ENCODE results near the gene ESPNL. TPM values are rescaled to one million over a fixed set of nuclear protein-coding genes. Genes with fewer than 3 reads are reported as not detected.

Gene ESPNL
- total and polyA plus RNA-seq, 2 of the 4 experiments (the other 2 are of a cell fraction), result 2.0 TPM

- Histone ChIP-seq H4K5ac (ENCODE audit: low read depth, low read length) (no peak overlapping the region), H2BK15ac (ENCODE audit: low read depth, low read length) (no peak overlapping the region), H3K79me1 (ENCODE audit: low read depth in 1 of 2, low read length in 2 of 2) (no peaks in the 10 kb centered on the region), H2BK120ac (ENCODE audit: low read depth, low read length) (no peak overlapping the region), H4K8ac (ENCODE audit: low read depth in 2 of 2, low read length in 2 of 2) (no peak overlapping the region), H2BK20ac (ENCODE audit: low read depth, low read length) (no peak overlapping the region), H4K91ac (ENCODE audit: insufficient read depth, low read depth, low read length) (no peak overlapping the region), H3K36me3 (ENCODE audit: control insufficient read depth, insufficient read depth, low read length) (peaks cover 32% of the 10 kb centered on the region), H2AK9ac (replicated peaks; ENCODE audit: low read depth, low read length, poor library complexity) (no peak overlapping the region), H2AK5ac (ENCODE audit: low read depth, low read length) (no peak overlapping the region), H3K9ac (ENCODE audit: low read depth, low read length) (no peak overlapping the region), H3K27ac (ENCODE audit: insufficient read depth, low read length) (no peak overlapping the region), H3K18ac (ENCODE audit: low read depth, low read length) (no peak overlapping the region), H3K23ac (ENCODE audit: low read depth, low read length) (no peak overlapping the region), H2BK5ac (ENCODE audit: low read depth, low read length, poor library complexity, severe bottlenecking) (no peak overlapping the region), H3K4me2 (ENCODE audit: low read depth, low read length) (no peak overlapping the region), H3K9me1 (ENCODE audit: insufficient read depth, low read length) (peaks cover 3% of the 10 kb centered on the region), H3K56ac (ENCODE audit: extremely low read depth, insufficient read depth, low read length) (no peak overlapping the region), H4K20me1 (ENCODE audit: insufficient read depth, low read length) (no peaks in the 10 kb centered on the region; the same call in 1 of the 2 replicates), H3K4me3 (ENCODE audit: insufficient read depth, low read depth, low read length) (no peak overlapping the region), H3K4me1 (ENCODE audit: control insufficient read depth, insufficient read depth, low read length) (no peaks in the 10 kb centered on the region), H3K9me3 (ENCODE audit: control insufficient read depth, insufficient read depth, low read length) (peaks cover 3% of the 10 kb centered on the region; the same call in 1 of the 2 replicates), H3K4ac (ENCODE audit: low read depth, low read length) (no peak overlapping the region), H2AFZ (replicated peaks; ENCODE audit: low read length, poor library complexity) (no peak overlapping the region), H3K27me3 (ENCODE audit: control insufficient read depth, insufficient read depth, low read length) (no peaks in the 10 kb centered on the region), H3K14ac (replicated peaks; ENCODE audit: low read depth, low read length) (no peak overlapping the region)
- TF ChIP-seq, protein P1, sequence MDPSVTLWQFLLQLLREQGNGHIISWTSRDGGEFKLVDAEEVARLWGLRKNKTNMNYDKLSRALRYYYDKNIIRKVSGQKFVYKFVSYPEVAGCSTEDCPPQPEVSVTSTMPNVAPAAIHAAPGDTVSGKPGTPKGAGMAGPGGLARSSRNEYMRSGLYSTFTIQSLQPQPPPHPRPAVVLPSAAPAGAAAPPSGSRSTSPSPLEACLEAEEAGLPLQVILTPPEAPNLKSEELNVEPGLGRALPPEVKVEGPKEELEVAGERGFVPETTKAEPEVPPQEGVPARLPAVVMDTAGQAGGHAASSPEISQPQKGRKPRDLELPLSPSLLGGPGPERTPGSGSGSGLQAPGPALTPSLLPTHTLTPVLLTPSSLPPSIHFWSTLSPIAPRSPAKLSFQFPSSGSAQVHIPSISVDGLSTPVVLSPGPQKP (IDR thresholded peaks at IDR 0.05; ENCODE audit: borderline replicate concordance, low read depth, low read length), result no peak
- no peak for TF ChIP-seq CHD1 (IDR thresholded peaks at IDR 0.05; ENCODE audit: low read depth, low read length)
- TF ChIP-seq POLR2A (IDR thresholded peaks at IDR 0.05; ENCODE audit: low read depth, low read length), result no peak
- TF ChIP-seq RAD21 (IDR thresholded peaks at IDR 0.05; ENCODE audit: low read length), result no peak
- no peak for TF ChIP-seq CEBPB (IDR thresholded peaks at IDR 0.05; ENCODE audit: low read depth, low read length)
- TF ChIP-seq MAZ (IDR thresholded peaks at IDR 0.05; ENCODE audit: borderline replicate concordance, low read depth, low read length), result no peak
- TF ChIP-seq, protein P2, sequence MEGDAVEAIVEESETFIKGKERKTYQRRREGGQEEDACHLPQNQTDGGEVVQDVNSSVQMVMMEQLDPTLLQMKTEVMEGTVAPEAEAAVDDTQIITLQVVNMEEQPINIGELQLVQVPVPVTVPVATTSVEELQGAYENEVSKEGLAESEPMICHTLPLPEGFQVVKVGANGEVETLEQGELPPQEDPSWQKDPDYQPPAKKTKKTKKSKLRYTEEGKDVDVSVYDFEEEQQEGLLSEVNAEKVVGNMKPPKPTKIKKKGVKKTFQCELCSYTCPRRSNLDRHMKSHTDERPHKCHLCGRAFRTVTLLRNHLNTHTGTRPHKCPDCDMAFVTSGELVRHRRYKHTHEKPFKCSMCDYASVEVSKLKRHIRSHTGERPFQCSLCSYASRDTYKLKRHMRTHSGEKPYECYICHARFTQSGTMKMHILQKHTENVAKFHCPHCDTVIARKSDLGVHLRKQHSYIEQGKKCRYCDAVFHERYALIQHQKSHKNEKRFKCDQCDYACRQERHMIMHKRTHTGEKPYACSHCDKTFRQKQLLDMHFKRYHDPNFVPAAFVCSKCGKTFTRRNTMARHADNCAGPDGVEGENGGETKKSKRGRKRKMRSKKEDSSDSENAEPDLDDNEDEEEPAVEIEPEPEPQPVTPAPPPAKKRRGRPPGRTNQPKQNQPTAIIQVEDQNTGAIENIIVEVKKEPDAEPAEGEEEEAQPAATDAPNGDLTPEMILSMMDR (conservative IDR thresholded peaks at IDR 0.05; ENCODE audit: low read depth, low read length), result no peak
- TF ChIP-seq, protein P3, sequence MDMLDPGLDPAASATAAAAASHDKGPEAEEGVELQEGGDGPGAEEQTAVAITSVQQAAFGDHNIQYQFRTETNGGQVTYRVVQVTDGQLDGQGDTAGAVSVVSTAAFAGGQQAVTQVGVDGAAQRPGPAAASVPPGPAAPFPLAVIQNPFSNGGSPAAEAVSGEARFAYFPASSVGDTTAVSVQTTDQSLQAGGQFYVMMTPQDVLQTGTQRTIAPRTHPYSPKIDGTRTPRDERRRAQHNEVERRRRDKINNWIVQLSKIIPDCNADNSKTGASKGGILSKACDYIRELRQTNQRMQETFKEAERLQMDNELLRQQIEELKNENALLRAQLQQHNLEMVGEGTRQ (IDR thresholded peaks at IDR 0.05; ENCODE audit: low read depth, low read length), result no peak
- TF ChIP-seq MXI1 (IDR thresholded peaks at IDR 0.05; ENCODE audit: borderline replicate concordance, low read depth, low read length), result no peak
- no peak for TF ChIP-seq RFX5 (IDR thresholded peaks at IDR 0.05; ENCODE audit: low read depth, low read length)
- TF ChIP-seq MAFK (IDR thresholded peaks at IDR 0.05; ENCODE audit: low read depth, low read length), result no peak
- TF ChIP-seq RCOR1 (IDR thresholded peaks at IDR 0.05; ENCODE audit: insufficient replicate concordance, low read length), result no peak
- no peak for TF ChIP-seq BHLHE40 (IDR thresholded peaks at IDR 0.05; ENCODE audit: low read depth, low read length)
- no peak for TF ChIP-seq SMC3 (IDR thresholded peaks at IDR 0.05; ENCODE audit: low read depth, low read length)
- CTCF ChIA-PET, result no interaction called here
- no peak for ATAC-seq (ENCODE audit: low read depth)
- DNase-seq, result no peak
- POLR2A ChIA-PET (ENCODE audit: unreplicated experiment), result no interaction called here
- 95% methylated on average over 13 of the region's 15 CpGs; no CpG with 5 or more reads in 1 of the 2 experiments for WGBS, 2 experiments (ENCODE audit: extremely low coverage in 2 of 2, insufficient read length in 1 of 2)
- intact Hi-C loops (cut with micrococcal nuclease), result no loop called here
- dilution Hi-C loops (cut with HindIII; ENCODE audit: low sequenced_read_pairs, unreplicated experiment), result no loop called here
- no TSS peak for BruUV-seq (replicated peaks)
- in situ Hi-C loops (cut with MboI; ENCODE audit: low sequenced_read_pairs), result no loop called here
Measured at GRCh38 chr2:238080518-238080917, 19.6 kb upstream of the ESPNL start.

All from IMR-90 (cell line).